ENCODE data around the gene FEN1.

GRCh38 chr11:61794579-61794978, 1.9 kb downstream of the FEN1 start:
- TF ChIP-seq CTCF (IDR thresholded peaks at IDR 0.05 in 2 of 3, conservative IDR thresholded peaks at IDR 0.05 in 1 of 3; ENCODE audit: borderline replicate concordance in 1 of 3, insufficient read depth in 1 of 3, low read depth in 2 of 3, low read length in 2 of 3) (no peak), ZNF274 (IDR thresholded peaks at IDR 0.05; ENCODE audit: low read depth, low read length) (no peak), REST (IDR thresholded peaks at IDR 0.05; ENCODE audit: low read depth) (no peak), FOSL1 (IDR thresholded peaks at IDR 0.05; ENCODE audit: low read depth) (no peak), EZH2 (IDR thresholded peaks at IDR 0.05) (no peak), POLR2AphosphoS5 (IDR thresholded peaks at IDR 0.05; ENCODE audit: low read depth, low read length) (no peak), POLR2A (IDR thresholded peaks at IDR 0.05; ENCODE audit: borderline replicate concordance, extremely low read depth, insufficient read depth, insufficient read length) (no peak), EZH2phosphoT487 (IDR thresholded peaks at IDR 0.05; ENCODE audit: borderline replicate concordance) (no peak), JUND (IDR thresholded peaks at IDR 0.05) (no peak), MAX (IDR thresholded peaks at IDR 0.05) (no peak), YY1 (IDR thresholded peaks at IDR 0.05; ENCODE audit: extremely low read depth, insufficient replicate concordance, low read depth, low read length) (no peak), SP1 (IDR thresholded peaks at IDR 0.05; ENCODE audit: low read depth) (no peak)

All from HCT116 (cell line).